ENCODE results near the gene RELN.

GRCh38 chr7:103731169-103731568 lies 258.3 kb downstream of the RELN start:
- TF ChIP-seq CTCF (IDR thresholded peaks at IDR 0.05) (no peak), POLR2A (IDR thresholded peaks at IDR 0.05) (no peak)

All from testis (tissue), 2 donors.